GM18499 (cell line): Measurements from ENCODE around the gene IFIT1B.
"Not testable (repeated sequence)": the region's sequence is repeated elsewhere in the genome, so short reads cannot be mapped to it uniquely, and the experiment has no call there.

Source experiments
- ATAC-seq: cut with Tn5 transposase; IDR thresholded peaks from one replicate; pipeline ENCODE4 v1.9.1; 2021; ENCODE audit warnings: moderate number of reproducible peaks; ENCODE audit not compliant: insufficient read depth, unreplicated experiment

Gene IFIT1B, protein sequence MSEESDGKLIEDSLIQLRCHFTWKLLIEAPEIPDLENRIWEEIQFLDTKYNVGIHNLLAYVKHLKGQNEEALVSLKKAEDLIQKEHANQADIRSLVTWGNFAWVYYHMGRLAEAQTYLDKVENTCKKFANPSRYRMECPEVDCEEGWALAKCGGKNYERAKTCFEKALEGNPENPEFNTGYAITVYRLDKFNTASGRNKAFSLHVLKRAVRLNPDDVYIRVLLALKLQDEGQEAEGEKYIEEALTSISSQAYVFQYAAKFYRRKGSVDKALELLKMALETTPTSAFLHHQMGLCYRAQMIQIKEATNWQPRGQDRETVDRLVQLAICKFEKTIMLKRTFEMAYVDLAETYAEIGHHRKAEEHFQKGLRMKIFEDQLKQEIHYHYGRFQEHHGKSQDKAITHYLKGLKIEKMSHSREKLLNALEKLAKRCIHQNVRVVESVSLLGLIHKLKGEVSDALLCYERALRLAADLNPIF

DNA sequence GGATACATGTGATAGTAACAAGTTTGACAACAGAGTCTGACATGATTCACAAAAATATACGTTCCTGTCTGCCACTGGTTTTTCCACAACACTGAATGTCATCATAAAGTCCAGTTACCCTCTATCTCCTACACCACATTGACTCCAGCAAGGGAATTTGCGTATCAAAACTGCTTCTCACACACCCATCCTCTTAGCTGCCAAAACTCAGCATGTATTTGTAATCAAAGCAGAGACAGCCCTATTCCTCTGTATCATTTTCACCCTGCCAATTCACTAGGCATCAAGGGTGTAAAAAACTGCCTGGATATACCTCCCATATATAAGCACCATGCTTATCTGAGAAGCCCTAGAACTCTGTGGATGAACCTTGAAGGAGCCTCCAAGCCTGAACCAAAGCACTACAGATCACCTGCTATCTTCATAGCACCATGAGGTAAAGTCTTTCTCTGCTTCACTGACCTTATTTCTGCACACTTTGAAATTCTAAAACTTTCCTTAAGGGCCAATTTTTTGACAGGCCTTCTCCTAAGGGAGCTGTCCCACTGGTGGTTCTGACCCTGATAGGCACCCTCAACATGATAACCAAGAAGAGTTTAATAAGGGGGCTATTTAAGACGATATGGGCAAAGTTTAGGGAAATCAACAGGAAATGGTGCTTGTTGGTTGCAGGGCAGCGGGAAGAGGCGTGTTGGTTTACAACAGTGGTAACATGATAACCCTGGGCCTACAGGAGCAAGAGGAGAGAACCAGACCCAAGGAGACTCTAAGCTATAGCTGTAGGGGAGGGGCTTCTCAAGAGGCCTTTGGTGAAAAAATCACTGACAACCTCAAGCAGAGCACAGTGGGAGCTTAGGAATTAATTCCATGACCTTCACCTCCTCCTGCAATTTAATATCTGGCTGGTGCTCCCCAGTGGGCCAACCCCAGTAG, at the start of gene IFIT1B:
Gene IFIT1B, plus strand, starts transcription at position 352 of the 933 bp plus-strand sequence. Its CDS starts 80 bp downstream, at position 432.
- ATAC-seq: no peak

DNA sequence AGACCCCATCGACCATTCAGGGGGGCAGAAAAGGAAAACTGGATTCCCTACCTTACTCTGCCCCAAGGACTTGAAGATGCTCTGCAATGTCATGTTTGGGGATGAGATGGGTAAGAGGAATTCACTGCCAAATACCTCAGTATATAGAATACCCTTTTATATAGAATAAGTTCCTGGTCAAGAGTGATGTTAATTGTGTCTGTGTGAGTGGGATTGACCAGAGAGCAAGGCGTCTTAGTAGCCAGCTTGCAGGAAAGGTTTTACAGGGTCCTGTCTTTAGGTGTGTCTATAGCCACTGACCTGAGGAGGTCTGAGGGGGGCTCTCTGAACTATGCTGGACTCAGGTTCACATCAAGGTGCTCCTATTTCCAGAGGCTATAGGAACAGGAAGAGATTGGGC, 48.7 kb upstream of the IFIT1B start:
- no peak for ATAC-seq

DNA sequence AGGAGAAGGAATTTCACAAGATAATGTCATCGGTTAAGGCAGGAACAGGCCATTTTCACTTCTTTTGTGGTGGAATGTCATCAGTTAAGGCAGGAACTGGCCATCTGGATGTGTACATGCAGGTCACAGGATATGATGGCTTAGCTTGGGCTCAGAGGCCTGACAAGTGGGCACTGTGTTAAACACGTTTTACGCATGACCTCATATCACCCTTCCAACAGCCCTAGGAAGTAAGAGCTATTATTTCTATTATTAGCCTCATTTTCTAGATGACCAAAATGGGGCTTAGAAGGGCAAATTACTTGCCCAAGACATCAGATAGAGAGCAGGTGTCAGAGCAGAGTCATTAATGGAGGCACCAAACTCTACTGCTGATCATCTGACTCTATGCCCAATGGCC, 47.8 kb upstream of the IFIT1B start:
- not testable (repeated sequence) for ATAC-seq

DNA sequence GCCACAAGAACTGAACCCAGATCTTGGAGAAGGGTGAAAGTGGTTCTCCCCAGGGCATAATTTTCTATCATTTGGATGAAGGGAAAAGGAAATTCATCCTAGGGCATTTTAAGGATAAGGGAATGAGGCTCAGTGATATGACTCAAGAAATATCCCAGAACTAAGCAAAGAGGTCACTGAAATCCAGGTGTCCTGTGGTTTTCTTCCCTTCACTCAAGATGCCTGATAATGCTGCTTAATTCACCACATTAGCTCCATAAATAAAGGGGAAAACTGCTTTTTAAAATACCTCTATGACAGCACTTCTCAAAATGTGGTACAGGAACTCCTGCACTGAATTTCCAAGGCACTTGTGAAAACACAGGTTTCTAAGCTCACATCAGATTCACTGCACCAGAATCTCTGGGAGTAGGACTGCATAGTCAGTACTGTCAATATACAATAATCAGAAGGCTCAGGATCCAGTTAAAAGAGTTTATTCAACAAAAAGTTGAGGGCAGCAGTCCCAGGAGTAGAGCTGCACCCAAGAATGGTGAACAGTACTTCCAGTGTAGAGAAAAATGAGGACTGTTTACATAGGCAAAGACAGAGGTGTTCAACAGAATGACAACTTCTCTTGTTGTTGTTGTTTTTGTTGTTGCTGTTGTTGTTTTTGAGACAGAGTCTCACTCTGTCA, 47.2 kb upstream of the IFIT1B start:
- ATAC-seq: no peak

DNA sequence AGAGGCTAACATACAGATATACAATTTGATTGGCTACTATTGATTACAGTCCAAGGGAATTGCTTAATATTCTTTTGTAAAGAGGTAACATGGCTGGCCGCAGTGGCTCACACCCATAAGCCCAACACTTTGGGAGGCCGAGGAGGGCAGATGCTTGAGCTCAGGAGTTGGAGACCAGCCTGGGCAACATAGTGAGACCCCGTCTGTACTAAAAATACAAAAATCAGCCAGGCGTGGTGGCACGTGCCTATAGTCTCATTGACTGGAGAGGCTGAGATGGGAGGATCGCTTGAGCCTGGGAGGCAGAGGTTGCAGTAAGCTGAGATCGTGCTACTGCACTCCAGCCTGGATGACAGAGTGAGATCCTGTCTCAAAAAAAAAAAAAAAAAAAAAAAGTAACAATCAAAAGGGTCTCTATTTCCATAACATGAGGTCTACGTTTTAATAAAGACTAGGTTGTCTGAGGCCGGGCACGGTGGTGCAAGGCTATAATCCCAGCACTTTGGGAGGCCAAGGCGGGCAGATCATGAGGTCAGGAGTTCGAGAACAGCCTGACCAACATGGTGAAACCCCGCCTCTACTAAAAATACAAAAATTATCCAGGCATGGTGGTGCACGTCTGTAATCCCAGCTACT, 46.3 kb upstream of the IFIT1B start:
- not testable (repeated sequence) for ATAC-seq

DNA sequence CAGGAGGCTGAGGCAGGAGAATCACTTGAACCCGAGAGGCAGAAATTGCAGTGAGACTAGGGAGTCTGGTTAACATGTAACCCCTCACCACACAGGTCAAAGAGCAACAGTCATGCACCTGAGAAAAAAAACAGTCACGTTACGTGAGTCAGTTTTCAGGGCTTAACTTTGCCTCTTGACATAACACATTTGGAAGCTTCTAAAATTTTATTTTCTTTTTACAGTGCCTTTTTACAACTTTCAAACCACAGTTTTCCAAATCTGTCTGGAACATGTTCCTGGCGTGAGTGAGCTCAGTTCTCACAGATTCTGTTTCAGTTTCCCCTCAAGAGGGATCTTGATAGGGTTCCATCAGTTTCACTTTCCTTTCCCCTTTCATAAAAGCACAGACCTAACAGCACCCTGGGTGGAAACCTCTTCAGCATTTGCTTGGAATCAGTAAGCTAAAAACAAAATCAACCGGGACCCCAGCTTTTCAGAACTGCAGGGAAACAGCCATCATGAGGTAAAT, 45.7 kb upstream of the IFIT1B start:
- ATAC-seq: no peak

DNA sequence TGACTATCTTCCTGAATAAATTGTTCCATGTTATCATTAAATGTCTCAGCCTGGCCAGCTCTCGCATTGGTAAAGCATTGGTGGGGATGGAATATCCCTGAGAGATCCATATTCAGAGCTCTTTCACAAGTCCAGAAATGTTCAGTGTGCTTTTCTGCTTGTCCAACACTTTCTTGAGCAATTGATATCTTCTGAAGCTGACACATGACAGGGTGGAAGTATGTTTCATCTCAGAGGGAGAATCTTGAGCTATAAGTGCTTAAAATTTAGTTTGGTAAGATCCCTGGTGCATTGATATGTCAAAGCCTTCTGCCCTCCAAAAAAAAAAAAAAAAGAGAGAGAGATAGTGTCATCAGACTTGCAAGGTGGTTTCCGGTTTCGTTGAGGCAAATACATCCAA, 42.6 kb upstream of the IFIT1B start:
- no peak for ATAC-seq

DNA sequence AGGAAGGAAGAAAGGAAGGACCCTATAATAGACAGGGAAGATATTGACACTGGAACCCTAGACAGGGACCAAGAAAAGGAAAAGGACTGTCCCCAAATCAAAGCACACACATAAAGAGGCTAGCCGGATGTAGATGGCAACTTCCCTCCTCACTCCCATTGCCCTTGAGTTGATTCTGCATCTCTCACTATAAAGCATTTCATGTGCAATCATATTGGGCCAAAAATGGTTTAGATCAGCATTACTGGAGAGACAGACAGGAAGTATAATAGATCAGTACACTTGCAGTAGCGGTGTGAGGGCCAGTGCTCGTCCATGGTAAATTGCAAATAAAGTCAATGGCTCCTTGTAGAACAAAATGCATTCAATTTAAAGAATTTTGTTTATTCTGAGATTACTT, 41.6 kb upstream of the IFIT1B start:
- no peak for ATAC-seq

DNA sequence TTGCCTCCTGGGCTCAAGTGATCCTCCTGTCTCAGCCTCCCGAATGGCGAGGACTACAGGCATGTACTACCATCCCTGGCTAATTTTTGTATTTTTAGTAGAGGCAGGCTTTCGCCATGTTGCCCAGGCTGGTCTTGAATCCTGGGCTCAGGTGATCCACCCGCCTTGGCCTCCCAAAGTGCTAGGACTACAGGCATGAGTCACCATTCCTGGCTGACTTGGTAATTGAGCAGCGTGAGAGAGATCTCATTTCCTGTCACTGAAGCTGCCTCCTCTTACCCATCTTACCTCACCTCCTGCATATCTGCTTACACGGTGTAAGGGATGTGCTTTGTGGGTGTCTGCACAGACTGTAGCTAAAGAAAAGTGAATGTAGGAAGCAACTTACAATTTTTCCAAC, 40.4 kb upstream of the IFIT1B start:
- no peak for ATAC-seq

DNA sequence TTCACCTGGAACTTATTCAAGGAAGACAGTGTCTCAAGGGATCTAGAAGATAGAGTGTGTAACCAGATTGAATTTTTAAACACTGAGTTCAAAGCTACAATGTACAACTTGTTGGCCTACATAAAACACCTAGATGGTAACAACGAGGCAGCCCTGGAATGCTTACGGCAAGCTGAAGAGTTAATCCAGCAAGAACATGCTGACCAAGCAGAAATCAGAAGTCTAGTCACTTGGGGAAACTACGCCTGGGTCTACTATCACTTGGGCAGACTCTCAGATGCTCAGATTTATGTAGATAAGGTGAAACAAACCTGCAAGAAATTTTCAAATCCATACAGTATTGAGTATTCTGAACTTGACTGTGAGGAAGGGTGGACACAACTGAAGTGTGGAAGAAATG, 39.1 kb upstream of the IFIT1B start:
- ATAC-seq: no peak

DNA sequence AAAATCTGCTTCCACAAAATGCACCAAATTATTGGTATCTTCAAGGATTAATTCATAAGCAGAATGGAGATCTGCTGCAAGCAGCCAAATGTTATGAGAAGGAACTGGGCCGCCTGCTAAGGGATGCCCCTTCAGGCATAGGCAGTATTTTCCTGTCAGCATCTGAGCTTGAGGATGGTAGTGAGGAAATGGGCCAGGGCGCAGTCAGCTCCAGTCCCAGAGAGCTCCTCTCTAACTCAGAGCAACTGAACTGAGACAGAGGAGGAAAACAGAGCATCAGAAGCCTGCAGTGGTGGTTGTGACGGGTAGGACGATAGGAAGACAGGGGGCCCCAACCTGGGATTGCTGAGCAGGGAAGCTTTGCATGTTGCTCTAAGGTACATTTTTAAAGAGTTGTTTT, 38.0 kb upstream of the IFIT1B start:
- no peak for ATAC-seq

DNA sequence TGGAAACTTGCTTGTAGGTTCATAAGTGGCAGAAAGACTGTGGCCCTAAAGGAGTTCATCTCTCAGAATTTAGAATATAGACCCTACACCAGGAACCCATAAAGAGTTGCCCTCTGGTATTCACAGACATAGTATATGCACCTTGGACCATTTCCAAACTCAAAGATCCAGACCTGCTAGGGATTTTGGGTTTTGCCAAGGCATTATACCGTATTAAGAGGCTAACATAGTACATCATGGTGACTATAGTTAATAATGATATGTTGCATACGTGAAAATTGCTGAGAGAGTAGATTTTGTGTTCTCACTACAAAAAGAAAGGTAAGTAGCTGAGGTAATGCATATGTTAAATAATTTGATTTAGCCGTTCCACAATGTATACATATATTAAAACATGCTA, 36.2 kb upstream of the IFIT1B start:
- ATAC-seq: no peak

DNA sequence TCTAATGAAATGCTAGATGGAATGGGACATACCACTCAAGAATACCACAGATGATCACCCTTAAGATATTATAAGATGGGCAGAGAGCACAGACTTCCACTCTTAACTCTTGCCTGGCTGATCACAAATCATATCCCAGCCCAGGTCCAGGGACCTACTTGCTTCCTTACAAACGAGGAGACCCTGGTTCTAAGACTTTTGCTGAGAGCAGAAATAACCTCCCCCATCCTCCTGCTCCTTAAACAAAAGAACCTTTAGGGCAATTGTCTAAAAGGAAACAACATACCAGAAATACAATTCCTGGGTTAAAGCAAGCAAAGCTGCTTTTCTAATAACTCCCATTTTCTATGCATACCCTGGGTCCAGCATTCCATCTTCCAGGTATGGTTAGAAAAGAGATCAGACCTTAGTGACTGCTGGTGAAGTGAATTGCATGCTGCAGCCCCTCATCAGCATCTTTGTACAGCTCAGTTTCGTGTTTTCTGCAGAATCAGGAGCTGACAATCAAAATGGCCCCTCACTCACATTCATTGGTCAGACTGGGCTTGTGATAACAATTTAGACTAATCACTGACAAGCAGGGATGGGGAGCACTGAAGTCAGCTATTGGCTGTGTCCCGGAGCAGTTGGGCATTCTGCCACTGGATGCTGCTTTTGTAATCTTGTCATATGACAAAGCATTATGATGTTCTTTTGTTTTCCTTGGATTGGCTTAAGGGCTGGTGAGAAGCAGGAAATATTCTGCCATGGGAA, 35.5 kb upstream of the IFIT1B start:
- no peak for ATAC-seq

DNA sequence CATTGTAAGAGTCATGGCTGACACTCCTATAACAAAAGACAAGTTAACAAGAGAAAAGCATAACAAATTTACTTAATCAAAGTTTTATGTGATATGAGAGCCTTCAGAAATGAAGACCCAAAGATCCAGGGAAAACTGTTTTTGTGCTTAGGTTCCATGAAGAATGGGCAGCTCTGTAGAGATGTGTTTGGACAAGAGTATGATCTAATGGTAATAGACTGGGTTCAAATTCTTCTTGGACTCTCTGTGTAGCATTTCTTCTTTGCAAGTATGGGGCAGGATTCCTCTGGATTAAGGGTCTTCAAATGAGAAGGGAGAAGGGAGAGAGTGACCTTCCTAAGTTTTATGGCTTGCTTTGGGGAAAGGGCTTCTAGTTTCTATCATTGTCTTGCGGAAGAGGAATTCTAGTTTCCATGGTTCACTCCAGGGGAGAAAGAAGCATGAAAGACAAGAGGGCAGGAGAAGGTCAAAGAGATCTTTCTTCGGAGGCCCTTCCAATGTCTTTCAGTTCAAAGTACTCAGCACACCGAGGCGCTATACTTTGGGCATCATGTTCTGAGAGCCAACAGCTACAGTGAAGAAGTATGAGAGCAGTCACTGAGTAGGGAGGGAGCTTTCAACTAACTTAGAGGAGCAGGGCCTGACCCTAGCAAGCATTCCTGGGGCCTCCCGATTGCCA, 34.6 kb upstream of the IFIT1B start:
- ATAC-seq: no peak

DNA sequence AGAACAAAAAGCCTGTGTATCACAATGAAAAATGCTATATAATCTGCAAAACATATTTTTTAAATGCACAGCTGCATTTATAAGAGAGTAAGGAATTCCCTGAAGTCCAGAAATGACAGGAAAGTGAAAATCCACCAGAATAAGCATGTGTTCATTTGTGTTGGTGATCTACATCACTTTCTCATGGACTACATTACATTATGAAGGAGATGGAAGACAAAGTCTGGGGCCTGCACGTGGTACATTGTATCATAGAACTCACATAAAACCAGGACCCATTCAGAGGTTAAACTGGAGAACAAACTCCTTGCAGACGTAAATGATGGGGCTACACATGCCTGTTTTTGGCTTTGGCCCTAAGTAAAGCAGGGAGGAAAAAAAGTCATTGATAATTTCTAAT, 33.7 kb upstream of the IFIT1B start:
- no peak for ATAC-seq

DNA sequence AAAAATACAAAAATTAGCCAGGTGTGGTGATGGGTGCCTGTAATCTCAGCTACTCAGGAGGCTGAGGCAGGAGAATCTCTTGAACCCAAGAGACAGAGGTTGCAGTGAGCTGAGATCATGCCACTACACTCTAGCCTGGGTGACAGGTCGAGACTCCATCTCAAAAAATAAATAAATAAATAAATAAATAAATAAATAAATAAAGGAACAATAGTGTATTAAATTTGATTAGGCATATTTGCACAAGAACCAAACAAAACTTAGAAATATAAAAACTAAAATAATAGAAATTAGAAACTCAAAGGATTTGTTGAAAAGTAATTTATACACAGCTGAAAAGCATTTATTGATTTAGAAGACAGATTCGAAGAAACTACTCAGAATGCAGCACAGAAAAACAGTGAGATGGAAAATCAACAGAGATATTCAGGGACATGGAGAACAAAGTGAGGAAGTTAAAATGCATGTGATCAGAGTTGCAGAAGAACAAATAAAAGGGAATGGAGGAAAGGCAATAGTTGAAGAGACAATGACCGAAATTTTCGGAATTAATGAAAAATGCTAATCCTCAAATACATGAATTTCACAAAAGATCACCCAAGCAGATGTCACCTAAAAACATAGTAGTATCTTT, 32.4 kb upstream of the IFIT1B start:
- no peak for ATAC-seq

DNA sequence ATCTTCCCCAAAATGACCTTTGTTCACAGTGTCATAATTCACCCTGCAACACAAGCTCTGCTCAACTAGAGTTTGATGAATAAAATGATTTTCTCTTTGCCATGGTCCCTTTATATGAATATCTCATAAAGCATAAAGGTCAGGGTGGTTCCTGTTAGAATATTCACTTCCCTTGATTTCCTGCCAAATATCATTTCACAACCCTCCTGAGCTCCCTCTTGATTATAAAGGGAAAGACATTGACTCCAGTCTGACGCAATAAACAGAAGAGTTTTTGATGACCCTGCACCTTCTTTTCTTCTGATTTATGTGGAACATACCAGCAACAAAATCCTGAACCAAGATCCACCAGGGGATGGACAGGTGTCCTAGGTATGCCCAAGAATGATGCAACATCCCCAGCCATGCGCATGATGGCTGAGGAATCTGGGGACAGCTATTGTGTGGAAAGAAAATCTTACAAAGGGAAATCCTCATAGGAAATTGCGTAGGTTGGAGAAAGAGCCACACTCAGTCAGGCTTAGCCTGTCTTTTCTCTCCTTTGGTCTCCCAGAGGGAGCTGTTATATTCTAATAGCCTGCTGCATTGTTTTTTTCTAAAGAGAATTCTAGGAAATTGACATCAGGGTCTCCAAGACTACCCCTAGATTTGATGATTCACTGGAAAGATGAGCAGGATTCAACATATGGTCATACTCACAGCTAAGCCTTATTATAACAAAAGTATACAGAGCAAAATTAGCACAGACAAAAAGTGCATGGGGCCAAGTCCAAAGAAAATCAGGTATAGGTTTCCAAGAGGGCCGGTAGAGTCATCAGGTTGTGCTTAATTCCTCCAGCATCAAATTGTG, 31.2 kb upstream of the IFIT1B start:
- ATAC-seq: no peak
